Muscle of leg (tissue), 11 donors: Measurements from ENCODE around the gene CDKN2B-AS1. TPM values are rescaled to one million over a fixed set of nuclear protein-coding genes. Genes with fewer than 3 reads are reported as not detected.

Experiments
- DNase-seq: peaks from one replicate; pipeline ENCODE4 v3.0.0; 2013
- H3K27ac ChIP-seq: one replicate; pipeline ENCODE4 v1.5.1; 2013; ENCODE audit warnings: mild to moderate bottlenecking, low read length, control low read depth
- H3K27me3 ChIP-seq: one replicate; pipeline ENCODE4 v1.6.1; 2013; ENCODE audit warnings: low read length; ENCODE audit not compliant: control insufficient read depth, insufficient read depth
- H3K36me3 ChIP-seq: one replicate; pipeline ENCODE4 v1.6.1; 2013; ENCODE audit warnings: low read length; ENCODE audit not compliant: control insufficient read depth, insufficient read depth
- H3K4me1 ChIP-seq: one replicate; pipeline ENCODE4 v1.6.1; 2013; ENCODE audit warnings: low read length; ENCODE audit not compliant: control insufficient read depth, insufficient read depth
- H3K4me3 ChIP-seq: one replicate; pipeline ENCODE4 v1.5.1; 2013; ENCODE audit warnings: low read length, control low read depth
- H3K9me3 ChIP-seq: replicated peaks from 2 replicates; pipeline ENCODE4 v1.6.1; 2013; ENCODE audit warnings: low read depth, low read length; ENCODE audit not compliant: control insufficient read depth
- WGBS: methylation state at CpG from one replicate; pipeline ENCODE4 v1.1.5; 2013; ENCODE audit warnings: missing lambda C conversion rate; ENCODE audit not compliant: insufficient coverage; 5-methylcytosine and 5-hydroxymethylcytosine counted together
- polyA plus RNA-seq, 8 donors: library from polyadenylated mRNA; unstranded; fragments of 120-200 nt; gene quantifications; one replicate each; pipeline versions ENCODE4 v1.2.1 to v1.2.3, GENCODE V29; 2013; ENCODE audit warnings: inconsistent platforms in 1 of 8, low replicate concordance in 1 of 8; ENCODE audit not compliant: insufficient read length in 8 of 8, insufficient read depth in 1 of 8
- total RNA-seq: library from RNA; stranded (reverse); fragments of 120-200 nt; gene quantifications from one replicate; pipeline ENCODE4 v1.2.4, GENCODE V29; 2013

The CDKN2B-AS1 gene
- total and polyA plus RNA-seq, 9 donors = 0.11 to 0.29 (median 0.15) TPM; not detected in 3

- peak; percentile 7 for DNase-seq
- H3K36me3 ChIP-seq = no peaks in the 10 kb centered on the region
- no peaks in the 10 kb centered on the region for H3K4me1 ChIP-seq
- H3K9me3 ChIP-seq = no peaks in the 10 kb centered on the region
- H3K27ac ChIP-seq = no peak overlapping the region
- no peaks in the 10 kb centered on the region for H3K27me3 ChIP-seq
- no peak overlapping the region for H3K4me3 ChIP-seq
Measured at GRCh38 chr9:22116758-22117157, 122.2 kb downstream of the CDKN2B-AS1 start.

DNA sequence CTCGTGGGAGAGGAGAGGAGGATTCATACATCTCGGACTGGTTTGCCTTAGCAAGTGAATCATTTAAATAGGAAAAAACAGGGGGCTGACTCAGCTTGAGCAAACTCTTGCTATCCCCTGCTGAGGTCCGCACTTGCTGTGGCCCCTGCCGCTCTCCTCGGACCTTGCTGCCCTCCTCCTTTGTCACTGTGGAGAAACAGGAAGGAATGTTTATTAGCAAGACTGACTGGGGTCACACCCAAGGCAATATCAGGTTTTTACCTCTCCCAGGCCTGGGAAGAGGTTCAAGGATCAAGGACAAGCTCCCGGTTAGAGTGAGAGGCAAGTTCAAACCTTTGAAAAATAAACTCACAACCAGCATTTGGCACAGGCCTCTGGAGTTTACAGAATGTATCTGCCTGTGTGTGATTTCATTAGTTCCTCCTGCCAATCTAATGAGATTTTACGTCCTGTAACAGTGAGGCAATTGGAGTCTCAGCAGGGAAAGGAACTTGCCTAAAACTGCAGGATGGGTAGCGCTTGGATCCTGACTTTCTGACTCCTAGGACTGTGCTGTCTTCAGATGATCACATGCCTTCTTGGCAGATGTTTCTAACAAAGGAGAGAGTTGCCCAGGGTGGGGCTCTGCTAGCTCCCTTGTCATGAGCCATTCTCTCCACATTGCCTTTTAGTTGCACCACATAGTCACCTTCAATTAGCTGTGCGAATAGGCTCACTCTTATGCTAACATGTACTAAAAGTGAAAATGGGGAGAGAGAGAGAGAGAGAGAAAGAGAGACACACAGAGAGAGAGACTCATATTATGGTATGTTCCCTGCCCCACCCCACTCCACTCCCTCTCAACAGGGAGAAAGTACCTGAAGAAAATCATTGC lies 123.2 kb downstream of the CDKN2B-AS1 start:
- DNase-seq = no peak
- H3K27me3 ChIP-seq = no peaks in the 10 kb centered on the region
- no peaks in the 10 kb centered on the region for H3K36me3 ChIP-seq
- H3K9me3 ChIP-seq = no peaks in the 10 kb centered on the region
- H3K4me3 ChIP-seq = no peak overlapping the region
- no peak overlapping the region for H3K27ac ChIP-seq
- H3K4me1 ChIP-seq = no peaks in the 10 kb centered on the region
- 27% methylated on average over 2 of the region's 9 CpGs for WGBS

DNA sequence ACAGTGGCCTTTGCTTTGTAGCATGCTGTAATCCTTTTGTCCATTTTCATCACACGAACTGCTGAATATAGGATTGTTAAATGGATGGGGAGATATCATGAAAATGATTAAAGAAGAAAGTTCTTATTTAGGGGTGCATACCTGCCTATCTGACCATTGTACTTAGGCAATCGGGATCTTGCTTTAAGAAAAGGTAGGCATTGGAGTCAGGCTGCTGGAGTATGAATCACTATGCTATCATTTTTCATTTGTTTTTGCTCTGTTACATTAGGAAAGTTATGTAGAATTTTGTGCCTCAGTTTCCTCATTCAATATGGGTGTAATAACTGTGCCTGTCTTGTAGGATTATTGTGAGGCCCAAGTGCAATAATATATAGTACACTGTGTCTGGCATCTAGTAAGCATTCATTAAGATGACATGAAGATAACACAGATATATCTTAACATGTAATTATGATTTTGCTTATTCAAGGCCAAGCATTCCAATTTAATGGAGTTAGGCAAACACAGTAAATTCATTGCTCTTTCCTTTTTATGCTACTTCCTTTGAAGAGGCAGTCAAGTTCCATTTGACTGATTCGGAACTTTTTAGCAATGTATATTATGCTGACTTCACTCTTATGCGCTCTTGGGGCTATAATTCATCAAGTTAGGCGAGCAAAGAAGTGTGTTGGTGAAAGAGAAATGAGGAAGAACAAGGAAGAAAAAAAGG lies 124.4 kb downstream of the CDKN2B-AS1 start:
- H3K27ac ChIP-seq = no peak overlapping the region
- WGBS = 70% methylated on average over 2 of the region's 5 CpGs
- H3K36me3 ChIP-seq = no peaks in the 10 kb centered on the region

GRCh38 chr9:22119522-22120158 lies 125.0 kb downstream of the CDKN2B-AS1 start:
- Histone ChIP-seq H3K4me3 (no peak overlapping the region), H3K27ac (no peak overlapping the region), H3K27me3 (no peaks in the 10 kb centered on the region), H3K4me1 (no peaks in the 10 kb centered on the region), H3K9me3 (no peaks in the 10 kb centered on the region), H3K36me3 (no peaks in the 10 kb centered on the region)
- DNase-seq = no peak
- 75% methylated on average over 1 of the region's 3 CpGs for WGBS

More for the DNA sequence above, 124.4 kb downstream of the CDKN2B-AS1 start:
- H3K9me3 ChIP-seq = no peaks in the 10 kb centered on the region
- no peak overlapping the region for H3K4me3 ChIP-seq
- no peaks in the 10 kb centered on the region for H3K27me3 ChIP-seq
- no peaks in the 10 kb centered on the region for H3K4me1 ChIP-seq
- no peak for DNase-seq

- Histone ChIP-seq H3K4me3 (no peak overlapping the region), H3K27me3 (no peaks in the 10 kb centered on the region), H3K27ac (no peak overlapping the region), H3K4me1 (no peaks in the 10 kb centered on the region), H3K36me3 (no peaks in the 10 kb centered on the region), H3K9me3 (no peaks in the 10 kb centered on the region)
- no peak for DNase-seq
- WGBS = no CpG with 5 or more reads among the region's 1 CpG
Measured at GRCh38 chr9:22120159-22120549, 125.6 kb downstream of the CDKN2B-AS1 start.

DNA sequence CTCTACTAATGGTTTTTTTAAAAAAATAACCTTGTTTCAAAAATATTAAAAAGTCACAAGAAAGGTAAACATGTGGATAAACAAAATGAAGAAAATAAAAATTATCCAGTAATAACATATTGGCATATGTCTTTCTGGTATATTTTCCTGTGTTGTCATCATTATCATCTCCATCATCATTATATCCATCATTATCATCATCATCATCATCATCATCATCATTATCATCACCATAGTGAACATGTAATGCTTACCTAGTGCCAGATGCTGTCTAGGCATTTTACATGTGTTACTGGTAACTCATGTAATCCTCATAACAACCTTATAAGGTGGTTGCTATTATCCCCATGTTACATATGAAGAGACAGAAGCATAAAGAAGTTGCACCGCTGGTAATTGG lies 126.0 kb downstream of the CDKN2B-AS1 start:
- H3K27ac ChIP-seq = no peak overlapping the region
- no peak for DNase-seq
- no peaks in the 10 kb centered on the region for H3K27me3 ChIP-seq
- no CpG with 5 or more reads among the region's 1 CpG for WGBS
- H3K9me3 ChIP-seq = no peaks in the 10 kb centered on the region
- no peaks in the 10 kb centered on the region for H3K4me1 ChIP-seq
- H3K4me3 ChIP-seq = no peak overlapping the region
- H3K36me3 ChIP-seq = no peaks in the 10 kb centered on the region

DNA sequence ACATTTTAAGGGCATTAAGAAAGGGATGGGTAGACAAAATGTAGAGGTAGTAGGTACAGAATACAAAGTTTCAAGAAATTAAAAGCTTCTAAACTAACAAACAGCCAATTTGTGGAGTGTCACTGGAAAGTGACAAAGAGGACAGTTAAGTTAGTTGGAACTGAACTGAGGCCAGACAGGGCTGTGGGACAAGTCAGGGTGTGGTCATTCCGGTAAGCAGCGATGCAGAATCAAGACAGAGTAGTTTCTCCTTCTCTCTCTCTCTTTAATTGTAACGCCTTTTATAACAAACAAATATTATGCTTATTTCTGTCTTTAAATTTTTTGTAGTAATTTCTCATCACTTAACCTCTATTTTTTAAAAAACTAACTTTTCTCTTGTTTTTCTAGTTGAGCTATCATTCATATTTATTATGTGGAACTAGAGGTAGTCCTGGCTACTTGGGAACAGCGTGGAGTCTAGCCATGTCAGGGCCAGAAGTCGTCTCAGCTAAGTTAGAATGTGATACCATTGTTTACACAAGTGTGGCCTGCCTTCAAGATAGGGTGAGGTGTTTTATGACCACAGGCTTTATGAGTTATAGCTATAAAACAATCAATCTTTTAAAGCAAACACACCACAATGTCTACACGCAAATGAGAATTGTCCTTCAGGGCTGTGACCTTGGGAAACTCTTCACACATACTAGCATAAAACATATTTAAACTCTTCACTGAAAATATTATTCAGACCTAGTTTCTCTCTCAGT lies 129.8 kb downstream of the CDKN2B-AS1 start:
- Histone ChIP-seq H3K27ac (no peak overlapping the region), H3K36me3 (no peaks in the 10 kb centered on the region), H3K27me3 (no peaks in the 10 kb centered on the region), H3K4me3 (no peak overlapping the region), H3K9me3 (no peaks in the 10 kb centered on the region), H3K4me1 (no peaks in the 10 kb centered on the region)
- no peak for DNase-seq
- WGBS = 40% methylated on average over 1 of the region's 6 CpGs

DNA sequence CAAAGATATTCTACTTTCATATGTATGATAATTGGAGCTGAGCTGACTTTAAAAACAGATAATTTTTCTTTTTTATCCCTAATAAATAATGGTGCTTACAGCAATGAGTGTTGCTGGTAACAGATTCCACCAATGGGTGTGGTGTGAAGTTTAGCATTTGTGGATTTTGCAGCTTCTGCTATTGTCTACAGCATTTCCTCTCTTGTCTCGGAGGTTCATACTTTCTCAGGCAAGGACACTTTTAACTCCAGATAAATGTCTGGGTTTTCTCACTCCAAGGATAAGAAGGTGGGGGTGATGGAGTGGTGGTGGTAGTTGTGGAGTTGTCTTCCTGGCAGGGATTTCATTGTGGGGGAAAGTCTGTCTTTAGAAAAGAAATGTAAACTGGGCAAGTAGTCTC lies 134.5 kb downstream of the CDKN2B-AS1 start:
- no peaks in the 10 kb centered on the region for H3K9me3 ChIP-seq
- no peak overlapping the region for H3K4me3 ChIP-seq
- H3K4me1 ChIP-seq = no peaks in the 10 kb centered on the region
- no peaks in the 10 kb centered on the region for H3K36me3 ChIP-seq
- WGBS = no CpG with 5 or more reads among the region's 1 CpG
- H3K27me3 ChIP-seq = no peaks in the 10 kb centered on the region
- DNase-seq = no peak
- no peak overlapping the region for H3K27ac ChIP-seq

DNA sequence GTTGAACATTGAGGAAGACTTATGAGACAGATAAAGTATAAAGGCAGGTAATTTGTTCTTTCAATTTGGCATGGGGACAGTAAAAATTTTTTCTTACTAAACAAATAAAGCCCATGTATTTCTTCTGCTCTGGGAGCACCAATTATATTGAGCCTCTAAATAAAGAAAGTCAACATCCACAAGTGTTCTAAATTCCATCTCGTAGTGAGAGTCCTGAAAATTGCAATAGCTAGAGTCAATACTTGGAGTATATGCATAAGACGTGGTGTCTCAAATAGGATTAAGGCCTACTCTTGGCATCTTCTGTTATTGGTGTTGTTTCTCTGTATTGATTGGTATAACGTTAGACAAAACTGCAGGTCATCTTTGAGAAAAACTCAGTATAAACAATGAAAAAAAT lies 135.0 kb downstream of the CDKN2B-AS1 start:
- WGBS = 100% methylated on average over 1 of the region's 3 CpGs
- Histone ChIP-seq H3K4me3 (no peak overlapping the region), H3K4me1 (no peaks in the 10 kb centered on the region)

DNA sequence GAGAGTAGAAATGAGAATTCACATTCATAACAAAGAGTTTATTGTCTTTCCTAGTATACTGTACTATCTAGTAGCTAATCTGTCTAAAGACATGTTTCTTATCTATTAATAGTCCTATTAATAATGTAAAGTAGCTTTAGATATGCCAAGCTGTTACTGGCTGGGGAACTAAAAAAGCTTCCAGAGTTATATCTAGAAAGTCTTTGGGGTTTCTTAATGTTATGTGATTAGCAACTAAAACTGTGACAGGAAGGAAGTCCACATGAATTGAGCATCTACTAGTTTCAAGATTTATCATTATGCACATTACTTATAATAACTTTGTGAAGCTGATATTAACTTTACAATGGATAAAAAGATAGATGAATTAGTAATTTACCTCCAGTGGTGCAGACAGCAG lies 137.2 kb downstream of the CDKN2B-AS1 start:
- no peaks in the 10 kb centered on the region for H3K36me3 ChIP-seq
- no peaks in the 10 kb centered on the region for H3K9me3 ChIP-seq
- DNase-seq = no peak

More for the DNA sequence above, 135.0 kb downstream of the CDKN2B-AS1 start:
- Histone ChIP-seq H3K9me3 (no peaks in the 10 kb centered on the region), H3K36me3 (no peaks in the 10 kb centered on the region), H3K27me3 (no peaks in the 10 kb centered on the region), H3K27ac (no peak overlapping the region)
- DNase-seq = no peak

More for the DNA sequence above, 137.2 kb downstream of the CDKN2B-AS1 start:
- Histone ChIP-seq H3K4me1 (no peaks in the 10 kb centered on the region), H3K27ac (no peak overlapping the region), H3K4me3 (no peak overlapping the region), H3K27me3 (no peaks in the 10 kb centered on the region)
